GM10248 (cell line): ENCODE measurements around the gene IFNL1.

ENCODE experiments used
- CTCF ChIA-PET: fragments of 300-600 bp; sonication (Branson Sonifier 250); formaldehyde crosslinking; extraction: SDS; loops from one replicate; lab custom pipeline; 2021; ENCODE audit warnings: antibody characterized with exemption; lab: Yijun Ruan, JAX
- POLR2A ChIA-PET: fragments of 350-650 bp; sonication (Branson Sonifier 250); formaldehyde crosslinking; extraction: SDS; loops from one replicate; lab custom pipeline; 2020; ENCODE audit warnings: antibody characterized with exemption; lab: Yijun Ruan, JAX
- DNase-seq: peaks from one replicate; pipeline ENCODE4 v3.0.0; 2012; ENCODE audit errors: extremely low spot score
- TF ChIP-seq, protein P1 (sequence below): IDR thresholded peaks from 2 replicates; pipeline ENCODE4 v1.5.1; 2012; ENCODE audit warnings: mild to moderate bottlenecking, low read depth; ENCODE audit errors: extremely low read depth, missing control alignments, control extremely low read depth

The IFNL1 gene

DNA sequence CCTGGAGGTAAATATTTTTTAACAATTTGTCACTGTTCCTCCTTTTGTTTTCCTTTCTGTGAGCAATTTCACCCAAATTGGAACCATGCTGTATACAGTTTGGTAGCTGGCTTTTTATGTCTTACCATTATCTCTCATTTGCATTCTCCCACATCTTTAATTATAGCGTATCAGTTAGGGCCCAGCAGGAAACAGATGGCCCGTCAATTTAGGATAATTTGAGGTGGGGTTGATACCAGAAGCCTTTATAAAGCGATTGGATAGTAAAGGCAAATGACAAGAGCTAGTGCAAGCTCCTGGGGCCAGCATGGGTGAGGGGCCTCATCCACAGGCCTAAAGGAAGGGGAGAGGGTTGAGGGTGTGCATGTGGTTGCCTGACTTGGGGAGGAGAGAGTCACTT, 43.7 kb upstream of the IFNL1 start:
- POLR2A ChIA-PET = no interaction called here
- TF ChIP-seq, protein P1, sequence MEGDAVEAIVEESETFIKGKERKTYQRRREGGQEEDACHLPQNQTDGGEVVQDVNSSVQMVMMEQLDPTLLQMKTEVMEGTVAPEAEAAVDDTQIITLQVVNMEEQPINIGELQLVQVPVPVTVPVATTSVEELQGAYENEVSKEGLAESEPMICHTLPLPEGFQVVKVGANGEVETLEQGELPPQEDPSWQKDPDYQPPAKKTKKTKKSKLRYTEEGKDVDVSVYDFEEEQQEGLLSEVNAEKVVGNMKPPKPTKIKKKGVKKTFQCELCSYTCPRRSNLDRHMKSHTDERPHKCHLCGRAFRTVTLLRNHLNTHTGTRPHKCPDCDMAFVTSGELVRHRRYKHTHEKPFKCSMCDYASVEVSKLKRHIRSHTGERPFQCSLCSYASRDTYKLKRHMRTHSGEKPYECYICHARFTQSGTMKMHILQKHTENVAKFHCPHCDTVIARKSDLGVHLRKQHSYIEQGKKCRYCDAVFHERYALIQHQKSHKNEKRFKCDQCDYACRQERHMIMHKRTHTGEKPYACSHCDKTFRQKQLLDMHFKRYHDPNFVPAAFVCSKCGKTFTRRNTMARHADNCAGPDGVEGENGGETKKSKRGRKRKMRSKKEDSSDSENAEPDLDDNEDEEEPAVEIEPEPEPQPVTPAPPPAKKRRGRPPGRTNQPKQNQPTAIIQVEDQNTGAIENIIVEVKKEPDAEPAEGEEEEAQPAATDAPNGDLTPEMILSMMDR = no peak
- CTCF ChIA-PET = interaction anchor here (0.9 kb wide), 1 partner anchor 37 kb away, joined by 3 read pairs; no protein-coding TSS in a partner anchor
- DNase-seq = no peak

DNA sequence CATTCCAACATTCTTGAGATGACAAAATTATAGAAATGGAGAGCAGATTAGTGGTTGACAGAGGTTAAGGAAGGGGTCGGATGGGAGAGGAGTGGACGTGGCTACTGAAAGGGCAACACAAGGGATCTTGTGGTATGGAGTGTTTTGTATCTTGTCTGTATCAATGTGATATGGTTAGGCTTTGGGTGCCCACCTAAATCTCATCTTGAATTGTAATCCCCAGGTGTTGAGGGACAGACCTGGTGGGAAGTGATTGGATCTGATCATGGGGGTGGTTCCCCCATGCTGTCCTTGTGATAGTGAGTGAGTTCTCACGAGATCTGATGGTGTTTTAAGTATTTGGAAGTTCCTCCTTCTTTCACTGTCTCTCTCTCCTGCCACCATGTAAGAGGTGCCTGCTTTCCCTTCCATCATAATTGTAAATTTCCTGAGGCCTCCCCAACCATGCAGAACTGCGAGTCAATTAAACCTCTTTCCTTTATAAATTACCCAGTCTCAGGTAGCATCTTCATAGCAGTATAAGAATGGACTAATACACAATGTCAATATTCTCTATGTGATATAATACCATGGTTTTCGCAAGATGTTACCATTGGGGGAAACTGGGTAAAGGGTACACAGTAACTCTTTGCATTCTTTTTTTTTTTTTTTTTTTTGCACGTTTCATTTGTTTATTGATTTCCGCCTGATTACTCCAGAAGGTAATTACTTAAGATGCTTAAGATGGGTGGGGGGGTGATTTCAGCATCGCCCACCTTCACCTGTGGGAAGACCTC, 42.6 kb upstream of the IFNL1 start:
- CTCF ChIA-PET = interaction anchor here (0.9 kb wide), 1 partner anchor 38 kb away, joined by 3 read pairs; no protein-coding TSS in a partner anchor
- no peak for DNase-seq
- POLR2A ChIA-PET = no interaction called here
- TF ChIP-seq, protein P1 = no peak

DNA sequence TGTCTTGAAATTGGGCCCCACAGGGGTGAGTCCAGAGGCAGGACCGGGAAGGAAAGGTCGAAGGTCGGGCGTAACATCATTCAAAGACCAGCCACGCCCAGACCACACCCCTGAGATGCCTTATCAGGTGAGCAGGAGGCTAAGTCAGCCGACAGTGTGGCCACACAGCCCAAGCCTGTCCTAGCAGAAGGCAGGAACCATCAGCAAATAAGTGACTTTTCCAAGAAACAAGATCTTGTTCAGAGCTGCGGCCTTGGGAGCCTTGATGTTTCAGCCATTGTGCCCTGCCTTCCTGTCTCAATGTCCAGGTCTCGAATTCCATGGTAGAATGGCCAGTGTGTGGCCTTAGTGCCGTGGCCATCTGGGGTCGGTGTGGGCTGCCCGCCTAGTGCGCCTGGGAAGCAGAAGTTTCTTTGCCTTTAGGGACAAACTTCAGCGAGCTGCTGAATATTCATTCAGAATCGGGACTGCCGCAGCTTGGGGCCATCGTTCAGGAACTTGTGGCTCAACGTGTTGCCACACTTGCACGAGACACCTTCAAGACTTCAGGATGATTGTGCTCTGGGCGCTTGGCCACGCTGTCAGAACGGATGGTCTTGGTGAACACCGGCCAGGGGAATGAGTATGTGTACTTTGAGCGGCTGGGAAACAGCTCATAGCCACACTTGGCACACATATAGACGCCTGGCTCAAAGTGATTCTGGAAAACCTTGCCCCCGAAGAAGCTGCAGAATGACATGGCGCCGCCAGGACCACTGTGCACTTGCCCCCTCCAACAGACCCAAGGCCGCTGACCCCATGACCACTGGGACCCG, 41.5 kb upstream of the IFNL1 start:
- DNase-seq = no peak
- ChIA-PET POLR2A (no interaction called here), CTCF (interaction anchor here (1.0 to 1.5 kb wide), 2 partner anchors 10 to 203 kb away, joined by 3 to 4 read pairs; partner anchors contain the start of gene IFNL3)
- TF ChIP-seq, protein P1 = no peak

DNA sequence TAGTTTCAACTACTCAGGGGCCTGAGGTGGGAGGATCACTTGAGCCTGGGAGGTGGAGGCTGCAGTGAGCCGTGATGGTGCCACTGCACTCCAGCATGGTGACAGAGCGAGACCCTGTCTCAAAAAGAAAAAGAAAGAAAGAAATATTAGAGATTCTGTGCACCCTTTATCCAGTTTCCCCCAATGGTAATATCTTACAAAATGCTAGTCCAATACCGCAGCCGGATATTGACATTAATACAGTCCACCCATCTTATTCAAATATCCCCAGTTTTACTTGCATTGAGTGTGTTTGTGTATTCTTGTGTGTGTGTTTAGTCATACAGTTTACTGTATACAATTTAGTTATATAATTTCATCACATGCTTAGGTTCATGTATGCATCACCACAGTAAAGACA, 39.0 kb upstream of the IFNL1 start:
- TF ChIP-seq, protein P1 = no peak
- ChIA-PET CTCF (no interaction called here), POLR2A (no interaction called here)
- DNase-seq = no peak

DNA sequence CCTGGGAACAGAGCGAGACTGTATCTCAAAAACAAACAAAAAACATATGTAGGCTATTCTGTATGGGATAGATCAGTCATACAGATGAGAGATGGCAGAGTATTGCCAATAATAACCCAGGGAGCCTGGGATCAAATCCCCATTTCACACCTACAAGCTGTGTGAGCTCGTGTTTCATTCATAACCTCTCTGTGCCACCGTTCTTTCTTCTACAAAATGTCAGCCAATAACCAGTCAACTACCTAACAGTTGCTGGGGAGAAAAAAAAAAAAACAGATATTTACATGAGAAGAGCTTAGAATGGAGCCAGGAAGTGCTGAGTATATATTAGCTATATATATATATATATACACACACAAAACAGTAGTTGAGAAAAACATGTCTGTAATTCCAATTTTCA, 34.5 kb upstream of the IFNL1 start:
- CTCF ChIA-PET = no interaction called here
- POLR2A ChIA-PET = no interaction called here
- DNase-seq = no peak
- TF ChIP-seq, protein P1 = no peak

DNA sequence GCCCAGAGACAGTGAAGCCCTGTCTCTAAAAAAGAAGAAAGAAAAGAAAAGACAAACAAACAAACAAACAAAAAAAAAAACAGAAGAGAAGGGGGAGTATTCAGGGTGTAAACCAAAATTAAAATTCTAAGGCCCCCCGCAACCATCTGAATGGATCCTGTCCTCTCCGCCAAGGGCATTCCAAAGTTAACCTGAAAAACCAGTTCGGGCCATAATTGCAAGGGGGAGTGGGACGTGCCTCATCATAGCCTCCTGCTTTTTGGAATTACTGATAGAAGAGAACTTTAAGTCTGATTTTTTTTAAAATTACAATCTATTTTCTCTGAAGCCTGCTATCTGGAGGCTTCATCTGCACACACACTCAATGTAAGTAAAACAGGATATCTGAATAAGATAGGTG, 33.7 kb upstream of the IFNL1 start:
- POLR2A ChIA-PET = no interaction called here
- DNase-seq = no peak
- CTCF ChIA-PET = no interaction called here
- TF ChIP-seq, protein P1 = no peak
